ENCODE results near the gene XIAP.
"Not testable (repeated sequence)": the region's sequence is repeated elsewhere in the genome, so short reads cannot be mapped to it uniquely, and the experiment has no call there.

DNA sequence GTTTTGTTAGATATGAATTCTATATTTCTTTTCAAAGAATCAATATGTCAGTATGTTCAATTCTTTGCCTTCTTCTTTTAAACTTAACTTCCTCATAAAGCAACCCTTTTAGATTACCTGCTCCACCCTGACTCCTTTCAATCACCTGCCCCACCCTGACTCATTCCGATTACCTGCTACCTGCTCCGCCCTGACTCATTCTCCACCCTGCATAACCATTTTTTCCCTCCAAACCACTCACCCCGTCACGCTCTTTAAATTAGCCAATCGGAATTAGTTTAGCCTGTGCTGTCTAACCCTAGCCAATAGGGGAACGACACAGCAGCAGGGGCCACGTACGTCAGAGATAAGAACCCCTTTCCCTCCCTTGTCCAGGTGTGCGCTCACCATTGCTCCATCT, 9.9 kb upstream of the XIAP start:
- not testable (repeated sequence) for TF ChIP-seq POLR2A (IDR thresholded peaks at IDR 0.05)
- TF ChIP-seq, protein P1, sequence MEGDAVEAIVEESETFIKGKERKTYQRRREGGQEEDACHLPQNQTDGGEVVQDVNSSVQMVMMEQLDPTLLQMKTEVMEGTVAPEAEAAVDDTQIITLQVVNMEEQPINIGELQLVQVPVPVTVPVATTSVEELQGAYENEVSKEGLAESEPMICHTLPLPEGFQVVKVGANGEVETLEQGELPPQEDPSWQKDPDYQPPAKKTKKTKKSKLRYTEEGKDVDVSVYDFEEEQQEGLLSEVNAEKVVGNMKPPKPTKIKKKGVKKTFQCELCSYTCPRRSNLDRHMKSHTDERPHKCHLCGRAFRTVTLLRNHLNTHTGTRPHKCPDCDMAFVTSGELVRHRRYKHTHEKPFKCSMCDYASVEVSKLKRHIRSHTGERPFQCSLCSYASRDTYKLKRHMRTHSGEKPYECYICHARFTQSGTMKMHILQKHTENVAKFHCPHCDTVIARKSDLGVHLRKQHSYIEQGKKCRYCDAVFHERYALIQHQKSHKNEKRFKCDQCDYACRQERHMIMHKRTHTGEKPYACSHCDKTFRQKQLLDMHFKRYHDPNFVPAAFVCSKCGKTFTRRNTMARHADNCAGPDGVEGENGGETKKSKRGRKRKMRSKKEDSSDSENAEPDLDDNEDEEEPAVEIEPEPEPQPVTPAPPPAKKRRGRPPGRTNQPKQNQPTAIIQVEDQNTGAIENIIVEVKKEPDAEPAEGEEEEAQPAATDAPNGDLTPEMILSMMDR (IDR thresholded peaks at IDR 0.05 in 4 of 5, conservative IDR thresholded peaks at IDR 0.05 in 1 of 5), result not testable (repeated sequence)
